K562 (cell line): ENCODE results near the gene NTSR2. TPM values are rescaled to one million over a fixed set of nuclear protein-coding genes. Genes with fewer than 3 reads are reported as not detected.
A peak's percentile ranks its signal among the peaks of the same experiment; 100 is the strongest.

Source experiments
- ATAC-seq: fragments of 200-7000 bp; cut with Tn5 transposase; 3 replicates; pipeline ENCODE4 v1.9.1; 2020; ENCODE audit warnings: moderate library complexity
- BruUV-seq: library from RNA; stranded (reverse); fragments of 400-500 nt; replicated peaks from 2 replicates; lab custom pipeline; 2021; lab: Mats Ljungman, UMichigan
- CTCF ChIA-PET: fragments of 300-600 bp; formaldehyde crosslinking; extraction: SDS; loops from one replicate; lab custom pipeline; 2021; ENCODE audit warnings: low intra/inter-chr PET ratio; lab: Yijun Ruan, JAX
- POLR2A ChIA-PET: fragments of 300-600, 350-650 bp; sonication (Branson Sonifier 250); formaldehyde crosslinking; extraction: SDS; loops from one replicate; lab custom pipeline; 2021; ENCODE audit warnings: antibody characterized with exemption, inconsistent platforms; lab: Yijun Ruan, JAX
- DNase-seq, 4 experiments: peaks; one replicate each; pipeline versions ENCODE4 v3.0.0 to v3.0.0-alpha.2; 2011 to 2018; ENCODE audit warnings: low spot score in 3 of 4, mixed read lengths in 3 of 4; ENCODE audit errors: extremely low read depth in 1 of 4
- FAIRE-seq: peaks from 2 replicates; lab custom pipeline; 2011; peaks lifted over from hg19 to GRCh38; lab: Jason Lieb, UNC
- H2AFZ ChIP-seq: 2 replicates; pipeline ENCODE4 v1.6.0; 2011; ENCODE audit warnings: low read depth, low read length, control low read depth, inconsistent platforms
- H3K27ac ChIP-seq: fragments of 200-600 bp; 3 replicates; pipeline ENCODE4 v1.8.0; 2011; ENCODE audit warnings: low read depth, mild to moderate bottlenecking, control low read depth, inconsistent platforms, low read length, moderate library complexity, mixed read lengths; ENCODE audit errors: extremely low read depth
- H3K27me3 ChIP-seq, 2 experiments: fragments of 300-600 bp in 1 of 2; 2 replicates in 1 of 2; 3 replicates in 1 of 2; pipeline versions ENCODE4 v1.6.0 to v1.8.0; 2011; ENCODE audit warnings: inconsistent platforms in 2 of 2, low read length in 2 of 2, mild to moderate bottlenecking in 1 of 2, mixed read lengths in 1 of 2, moderate library complexity in 1 of 2; ENCODE audit not compliant: control insufficient read depth in 2 of 2, insufficient read depth in 2 of 2
- H3K36me3 ChIP-seq: fragments of 300-600 bp; 3 replicates; pipeline ENCODE4 v1.8.0; 2011; ENCODE audit warnings: mild to moderate bottlenecking, low read length, inconsistent platforms; ENCODE audit not compliant: control insufficient read depth, insufficient read depth
- H3K4me1 ChIP-seq, 2 experiments: fragments of 200-600 bp in 1 of 2; replicated peaks in 1 of 2; 2 replicates in 1 of 2; 3 replicates in 1 of 2; pipeline versions ENCODE4 v1.5.1 to v1.8.0; 2011; ENCODE audit warnings: inconsistent platforms in 2 of 2, low read length in 2 of 2, mild to moderate bottlenecking in 1 of 2, mixed read lengths in 1 of 2, moderate library complexity in 1 of 2; ENCODE audit not compliant: control insufficient read depth in 2 of 2, insufficient read depth in 2 of 2
- H3K4me2 ChIP-seq: 2 replicates; pipeline ENCODE4 v1.6.1; 2011; ENCODE audit warnings: low read length, control low read depth, inconsistent platforms, mixed read lengths; ENCODE audit not compliant: insufficient read depth
- H3K4me3 ChIP-seq: fragments of 200-600 bp; sonication (generic), shearing (Covaris generic); 2 replicates; pipeline ENCODE4 v1.5.1; 2016; ENCODE audit warnings: control low read depth, inconsistent platforms
- H3K79me2 ChIP-seq: fragments of 200-600 bp; 3 replicates; pipeline ENCODE4 v1.8.0; 2011; ENCODE audit warnings: low read length, inconsistent platforms; ENCODE audit not compliant: control insufficient read depth, insufficient read depth
- H3K9ac ChIP-seq, 2 experiments: 2 replicates each; pipeline versions ENCODE4 v1.6.0 to v1.6.1; 2011; ENCODE audit warnings: low read depth in 2 of 2, low read length in 2 of 2, control low read depth in 1 of 2, inconsistent platforms in 1 of 2, mild to moderate bottlenecking in 1 of 2, mixed read lengths in 1 of 2; ENCODE audit not compliant: insufficient read depth in 1 of 2
- H3K9me1 ChIP-seq: one replicate; pipeline ENCODE4 v1.6.0; 2011; ENCODE audit warnings: inconsistent platforms, mild to moderate bottlenecking, low read length, moderate library complexity; ENCODE audit not compliant: control insufficient read depth, insufficient read depth
- H3K9me3 ChIP-seq: replicated peaks from 2 replicates; pipeline ENCODE4 v1.5.1; 2011; ENCODE audit warnings: low read depth, low read length, inconsistent platforms; ENCODE audit not compliant: control insufficient read depth, insufficient read depth
- H4K20me1 ChIP-seq: replicated peaks from 2 replicates; pipeline ENCODE4 v1.6.1; 2011; ENCODE audit warnings: low read length, inconsistent platforms, mixed read lengths; ENCODE audit not compliant: control insufficient read depth, insufficient read depth
- EGR1 ChIP-seq: fragments of 450-650 bp; conservative IDR thresholded peaks from 2 replicates; pipeline ENCODE4 v1.6.1; 2017; ENCODE audit warnings: mild to moderate bottlenecking
- ELF4 ChIP-seq: fragments of 450-650 bp; formaldehyde crosslinking; IDR thresholded peaks from 2 replicates; pipeline ENCODE4 v1.4.0; 2022; ENCODE audit warnings: missing genetic modification characterization
- ELK1 ChIP-seq: sonication (generic); formaldehyde crosslinking; IDR thresholded peaks from 2 replicates; pipeline ENCODE4 v1.8.1; 2022; ENCODE audit warnings: missing genetic modification reagents
- MCM5 ChIP-seq: fragments of 450-650 bp; IDR thresholded peaks from 2 replicates; pipeline ENCODE4 v1.6.1; 2016; ENCODE audit warnings: low read depth
- MNT ChIP-seq, 2 experiments: fragments of 450-650 bp; conservative IDR thresholded peaks; 2 replicates each; pipeline ENCODE4 v1.6.1; 2017; ENCODE audit warnings: mild to moderate bottlenecking in 2 of 2, moderate library complexity in 2 of 2
- MTA2 ChIP-seq: fragments of 450-650 bp; IDR thresholded peaks from 2 replicates; pipeline ENCODE4 v1.6.1; 2016; ENCODE audit warnings: low read depth
- TFAP4 ChIP-seq: sonication (generic); formaldehyde crosslinking; IDR thresholded peaks from 2 replicates; pipeline ENCODE4 v1.8.0; 2022; ENCODE audit warnings: missing genetic modification reagents, mild to moderate bottlenecking, moderate library complexity, borderline replicate concordance
- ZBTB2 ChIP-seq: fragments of 450-650 bp; IDR thresholded peaks from 2 replicates; pipeline ENCODE4 v1.6.1; 2016; ENCODE audit warnings: antibody characterized with exemption
- ZKSCAN1 ChIP-seq: fragments of 150-350 bp; IDR thresholded peaks from 2 replicates; pipeline ENCODE4 v1.6.1; 2016; ENCODE audit warnings: low read depth, low read length
- ZNF609 ChIP-seq: sonication (generic); formaldehyde crosslinking; IDR thresholded peaks from 2 replicates; pipeline ENCODE4 v1.8.1; 2023; ENCODE audit warnings: missing genetic modification reagents, mild to moderate bottlenecking, borderline replicate concordance
- ZZZ3 ChIP-seq: fragments of 450-650 bp; IDR thresholded peaks from 2 replicates; pipeline ENCODE4 v1.6.1; 2016; ENCODE audit warnings: antibody characterized with exemption, mild to moderate bottlenecking, moderate library complexity
- WGBS: fragments of 100-300 bp; shearing (Covaris generic); methylation state at CpG from one replicate; pipeline ENCODE4 v1.1.6; 2016; ENCODE audit warnings: low coverage, mixed read lengths; ENCODE audit not compliant: insufficient coverage; ENCODE audit errors: missing lambda C conversion rate; 5-methylcytosine and 5-hydroxymethylcytosine counted together
- in situ Hi-C: fragments of 300-500 bp; cut with MboI; formaldehyde crosslinking; loops from 4 replicates; pipeline ENCODE4 v1.15.0; 2018; ENCODE audit warnings: inconsistent platforms, mixed read lengths
- intact Hi-C: fragments of 100-400 bp; cut with micrococcal nuclease; formaldehyde crosslinking; loops from 2 replicates; pipeline ENCODE4 v1.14.2; 2022
- polyA plus RNA-seq, 8 experiments: library from polyadenylated mRNA; depleted of rRNA in 4 of 8; stranded (reverse) in 5 of 8; unstranded in 3 of 8; fragments of >200 nt; fragmentation: Nextera tagmentation in 2 of 8; fragmentation: Illumina TruSeq in 1 of 8; extraction: Ambion mirVana in 2 of 8; extraction: Trizol in 1 of 8; gene quantifications; 2 replicates each; pipeline versions ENCODE4 v1.2.1 to v1.2.3, GENCODE V29; 2011 to 2014; ENCODE audit warnings: inconsistent platforms in 1 of 8, missing spikeins in 1 of 8
- total RNA-seq, 7 experiments: library from RNA; depleted of rRNA in 6 of 7; stranded (reverse); fragments of >200 nt in 6 of 7; fragmentation: Illumina TruSeq in 2 of 7; extraction: Trizol in 2 of 7; gene quantifications; 2 replicates each; pipeline versions ENCODE4 v1.2.1 to v1.2.3, GENCODE V29; 2011 to 2021; ENCODE audit warnings: low replicate concordance in 1 of 7

The NTSR2 gene
- total and polyA plus RNA-seq, 9 of the 15 experiments (the other 6 are each of a cell fraction or from before 2014, with no cell fraction given), result not detected

GRCh38 chr2:11621410-11621809 lies 48.6 kb downstream of the NTSR2 start (continued):
- no peak for TF ChIP-seq ZNF609 (CRISPR knock-in tag)
- TF ChIP-seq ELK1 (CRISPR knock-in tag), result no peak
- TF ChIP-seq ELF4 (CRISPR knock-in tag), result no peak

GRCh38 chr2:11618708-11619062 lies 51.3 kb downstream of the NTSR2 start:
- TF ChIP-seq ZKSCAN1 (no peak), MCM5 (no peak), EGR1 (peak; percentile 6; the same call in 1 of the 2 replicates), ZZZ3 (no peak), MTA2 (no peak), TFAP4 (CRISPR knock-in tag) (no peak), ZBTB2 (no peak), MNT (conservative IDR thresholded peaks at IDR 0.05) (no peak)
- Histone ChIP-seq H4K20me1 (peaks cover 9% of the 10 kb centered on the region; the same call in 1 of the 2 replicates), H3K27ac (no peak overlapping the region), H2AFZ (no peak overlapping the region), H3K4me3 (no peak overlapping the region), H3K36me3 (no peaks in the 10 kb centered on the region), H3K9me1 (no peaks in the 10 kb centered on the region), H3K9ac (no peak overlapping the region), H3K4me1 (peaks cover 0 to 11% of the 10 kb centered on the region in 2 experiments; a peak in 2 of 5 replicates), H3K4me2 (no peak overlapping the region), H3K79me2 (no peaks in the 10 kb centered on the region), H3K9me3 (no peaks in the 10 kb centered on the region), H3K27me3 (peaks cover 61 to 83% of the 10 kb centered on the region in 2 experiments)
- DNase-seq (no peak), ATAC-seq (peak; percentile 39; the same call in 2 of the 3 replicates), FAIRE-seq (no peak)
- 8% methylated on average over 9 of the region's 20 CpGs for WGBS
- in situ Hi-C loops, result no loop called here
- CTCF ChIA-PET, result no interaction called here
- no TSS peak for BruUV-seq
- POLR2A ChIA-PET, result interaction anchor here (0.6 kb wide), 1 partner anchor 29 kb away, joined by 3 read pairs; no protein-coding TSS in a partner anchor
- intact Hi-C loops, result no loop called here
